ENCODE measurements around the gene NDUFAF8. TPM values are rescaled to one million over a fixed set of nuclear protein-coding genes. Genes with fewer than 3 reads are reported as not detected.

The NDUFAF8 gene
- total RNA-seq, 1 experiment from 2014 or later: 54.1 TPM

DNA sequence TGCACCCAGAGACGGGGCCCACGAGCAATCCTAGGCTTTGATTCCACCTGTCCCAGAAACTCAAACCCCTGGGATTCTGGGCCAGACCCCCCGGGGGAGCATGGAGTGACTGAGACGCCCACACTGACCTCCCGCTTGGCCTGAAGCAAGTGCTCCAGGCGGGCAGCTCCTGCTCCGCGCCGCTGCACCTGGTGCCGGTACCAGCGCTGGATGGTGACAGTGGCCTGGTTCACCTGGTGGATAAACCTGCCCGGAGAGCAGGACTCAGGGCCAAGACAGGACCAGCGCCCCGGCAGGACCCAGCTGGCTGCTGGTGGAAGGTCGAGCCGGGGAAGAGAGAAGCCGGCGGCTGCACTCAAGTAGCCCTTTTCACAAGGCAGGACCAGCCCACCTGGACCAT is 38.9 kb upstream of the NDUFAF8 start:
- no peaks in the 10 kb centered on the region for H3K4me1 Mint-ChIP-seq (ENCODE audit: low read depth, unreplicated experiment)

DNA sequence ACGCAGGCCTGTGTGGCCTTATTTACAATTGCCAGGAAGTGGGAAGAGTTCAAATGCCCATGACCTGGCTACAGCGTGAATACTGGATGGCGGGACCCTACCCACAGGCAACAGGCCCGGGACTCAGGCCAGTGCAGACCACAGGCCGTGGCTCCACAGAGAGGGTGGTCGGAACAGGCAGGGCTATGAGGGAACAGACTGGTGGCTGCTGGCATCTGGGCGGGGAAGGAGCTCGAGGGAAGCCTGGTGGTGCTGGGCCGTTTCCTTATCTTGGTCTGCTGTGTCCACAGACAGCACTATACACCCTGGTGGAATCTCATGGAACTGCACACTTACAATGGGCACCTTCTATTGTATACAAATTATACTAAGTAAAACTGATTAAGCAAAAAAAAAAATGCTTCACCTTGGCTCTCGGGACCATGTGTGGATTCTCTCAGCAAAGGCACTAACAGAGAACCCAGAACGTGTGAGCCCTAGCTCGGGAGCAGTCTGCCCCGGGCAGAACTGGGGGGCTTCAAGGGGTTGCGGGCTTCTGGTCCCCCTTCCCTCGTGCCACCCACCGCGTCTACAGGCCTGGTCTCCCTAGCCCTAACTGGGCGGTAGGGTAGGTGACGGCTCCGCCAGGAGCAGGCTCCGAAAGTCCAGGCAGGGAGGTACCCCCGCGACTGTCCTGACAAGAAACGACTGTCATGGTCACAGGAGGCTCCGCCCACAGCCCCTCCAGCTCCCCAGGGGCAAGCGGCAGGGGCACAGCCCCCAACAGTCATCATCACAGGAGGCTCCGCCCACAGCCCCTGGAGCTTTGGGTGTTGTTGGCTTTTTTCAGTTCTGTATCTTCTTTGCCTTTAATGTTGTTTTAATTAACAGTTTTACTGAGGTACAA is 38.2 kb upstream of the NDUFAF8 start:
- intact Hi-C loops (cut with micrococcal nuclease; ENCODE audit: unreplicated experiment): no loop called here
- DNase-seq: peak; percentile 73
- Mint-ChIP-seq H3K9me3 (ENCODE audit: low read depth, unreplicated experiment) (no peaks in the 10 kb centered on the region), H3K4me3 (ENCODE audit: low read depth, unreplicated experiment) (no peak overlapping the region), H3K36me3 (ENCODE audit: insufficient read depth, unreplicated experiment) (peaks cover 7% of the 10 kb centered on the region), H3K27me3 (ENCODE audit: unreplicated experiment) (no peaks in the 10 kb centered on the region), H3K27ac (ENCODE audit: unreplicated experiment) (no peak overlapping the region), H3K4me1 (ENCODE audit: low read depth, unreplicated experiment) (no peaks in the 10 kb centered on the region)
- CTCF ChIA-PET: interaction anchor here (0.6 to 1.0 kb wide), 8 partner anchors 8 to 362 kb away, joined by 3 to 4 read pairs (median 3); no protein-coding TSS in a partner anchor
- TF ChIP-seq, protein P1, sequence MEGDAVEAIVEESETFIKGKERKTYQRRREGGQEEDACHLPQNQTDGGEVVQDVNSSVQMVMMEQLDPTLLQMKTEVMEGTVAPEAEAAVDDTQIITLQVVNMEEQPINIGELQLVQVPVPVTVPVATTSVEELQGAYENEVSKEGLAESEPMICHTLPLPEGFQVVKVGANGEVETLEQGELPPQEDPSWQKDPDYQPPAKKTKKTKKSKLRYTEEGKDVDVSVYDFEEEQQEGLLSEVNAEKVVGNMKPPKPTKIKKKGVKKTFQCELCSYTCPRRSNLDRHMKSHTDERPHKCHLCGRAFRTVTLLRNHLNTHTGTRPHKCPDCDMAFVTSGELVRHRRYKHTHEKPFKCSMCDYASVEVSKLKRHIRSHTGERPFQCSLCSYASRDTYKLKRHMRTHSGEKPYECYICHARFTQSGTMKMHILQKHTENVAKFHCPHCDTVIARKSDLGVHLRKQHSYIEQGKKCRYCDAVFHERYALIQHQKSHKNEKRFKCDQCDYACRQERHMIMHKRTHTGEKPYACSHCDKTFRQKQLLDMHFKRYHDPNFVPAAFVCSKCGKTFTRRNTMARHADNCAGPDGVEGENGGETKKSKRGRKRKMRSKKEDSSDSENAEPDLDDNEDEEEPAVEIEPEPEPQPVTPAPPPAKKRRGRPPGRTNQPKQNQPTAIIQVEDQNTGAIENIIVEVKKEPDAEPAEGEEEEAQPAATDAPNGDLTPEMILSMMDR (IDR thresholded peaks at IDR 0.05; ENCODE audit: unreplicated experiment): no peak
- BruUV-seq (replicated peaks): no TSS peak

More for the DNA sequence above, 38.9 kb upstream of the NDUFAF8 start:
- no TSS peak for BruUV-seq (replicated peaks)
- TF ChIP-seq, protein P1 (IDR thresholded peaks at IDR 0.05; ENCODE audit: unreplicated experiment): no peak
- DNase-seq: no peak
- no peaks in the 10 kb centered on the region for H3K27me3 Mint-ChIP-seq (ENCODE audit: unreplicated experiment)
- no peak overlapping the region for H3K27ac Mint-ChIP-seq (ENCODE audit: unreplicated experiment)
- peaks cover 7% of the 10 kb centered on the region for H3K36me3 Mint-ChIP-seq (ENCODE audit: insufficient read depth, unreplicated experiment)
- intact Hi-C loops (cut with micrococcal nuclease; ENCODE audit: unreplicated experiment): no loop called here
- H3K4me3 Mint-ChIP-seq (ENCODE audit: low read depth, unreplicated experiment): no peak overlapping the region
- CTCF ChIA-PET: interaction anchor here (0.7 to 1.0 kb wide), 5 partner anchors 9 to 99 kb away, joined by 3 to 4 read pairs (median 3); no protein-coding TSS in a partner anchor
- H3K9me3 Mint-ChIP-seq (ENCODE audit: low read depth, unreplicated experiment): no peaks in the 10 kb centered on the region

DNA sequence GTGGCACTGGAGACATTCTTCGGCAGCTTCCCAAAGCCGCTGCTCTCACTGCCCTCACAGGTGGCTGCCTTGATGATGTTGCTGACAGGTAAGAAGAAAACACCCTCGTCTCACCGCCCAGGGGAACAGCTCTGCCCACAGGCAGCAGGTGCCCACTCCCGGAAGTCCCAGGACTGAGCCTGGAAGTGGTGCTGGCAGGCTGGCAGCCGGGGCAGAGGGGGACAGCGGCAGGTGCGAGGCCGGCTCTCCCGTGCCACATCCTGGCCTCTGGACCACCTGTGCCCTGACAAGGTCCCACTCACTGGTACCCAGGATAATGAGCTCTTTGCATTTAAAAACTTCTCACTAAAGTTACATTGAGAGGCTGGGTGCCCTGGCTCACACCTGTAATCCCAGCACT is 36.8 kb upstream of the NDUFAF8 start:
- BruUV-seq (replicated peaks): no TSS peak
- H3K27me3 Mint-ChIP-seq (ENCODE audit: unreplicated experiment): no peaks in the 10 kb centered on the region
- H3K4me1 Mint-ChIP-seq (ENCODE audit: low read depth, unreplicated experiment): no peaks in the 10 kb centered on the region
- H3K36me3 Mint-ChIP-seq (ENCODE audit: insufficient read depth, unreplicated experiment): peaks cover 21% of the 10 kb centered on the region
- no peak for DNase-seq
- no peaks in the 10 kb centered on the region for H3K9me3 Mint-ChIP-seq (ENCODE audit: low read depth, unreplicated experiment)
- no peak overlapping the region for H3K4me3 Mint-ChIP-seq (ENCODE audit: low read depth, unreplicated experiment)
- CTCF ChIA-PET: no interaction called here
- no peak overlapping the region for H3K27ac Mint-ChIP-seq (ENCODE audit: unreplicated experiment)
- TF ChIP-seq, protein P1 (IDR thresholded peaks at IDR 0.05; ENCODE audit: unreplicated experiment): no peak
- intact Hi-C loops (cut with micrococcal nuclease; ENCODE audit: unreplicated experiment): no loop called here

DNA sequence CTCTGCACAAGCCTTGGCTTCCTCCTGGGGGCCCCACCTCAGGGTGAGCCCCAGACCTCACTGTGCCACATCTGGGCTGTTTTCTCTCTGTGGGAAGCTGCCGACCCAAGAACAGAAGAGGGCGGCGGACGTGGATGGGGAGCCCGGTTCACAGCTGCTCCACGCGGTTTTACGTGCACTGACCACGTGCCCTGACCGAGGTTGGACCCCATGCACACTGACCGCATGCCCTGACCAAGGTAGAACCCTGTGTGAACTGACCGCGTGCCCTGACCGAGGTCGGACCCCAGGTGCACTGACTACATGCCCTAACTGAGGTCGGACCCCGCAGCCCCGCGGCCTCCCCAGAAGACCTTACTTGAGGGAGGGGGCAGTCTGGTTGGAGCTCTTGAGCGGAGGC is 36.0 kb upstream of the NDUFAF8 start:
- no peak overlapping the region for H3K27ac Mint-ChIP-seq (ENCODE audit: unreplicated experiment)
- no peaks in the 10 kb centered on the region for H3K4me1 Mint-ChIP-seq (ENCODE audit: low read depth, unreplicated experiment)
- peaks cover 21% of the 10 kb centered on the region for H3K36me3 Mint-ChIP-seq (ENCODE audit: insufficient read depth, unreplicated experiment)
- intact Hi-C loops (cut with micrococcal nuclease; ENCODE audit: unreplicated experiment): no loop called here
- TF ChIP-seq, protein P1 (IDR thresholded peaks at IDR 0.05; ENCODE audit: unreplicated experiment): no peak
- no peaks in the 10 kb centered on the region for H3K9me3 Mint-ChIP-seq (ENCODE audit: low read depth, unreplicated experiment)
- H3K4me3 Mint-ChIP-seq (ENCODE audit: low read depth, unreplicated experiment): no peak overlapping the region
- DNase-seq: no peak
- BruUV-seq (replicated peaks): no TSS peak
- CTCF ChIA-PET: no interaction called here
- H3K27me3 Mint-ChIP-seq (ENCODE audit: unreplicated experiment): no peaks in the 10 kb centered on the region

Data from Calu3 (cell line).